ENCODE results near the gene BAD. TPM values are rescaled to one million over a fixed set of nuclear protein-coding genes. Genes with fewer than 3 reads are reported as not detected.
"Not testable (repeated sequence)": the region's sequence is repeated elsewhere in the genome, so short reads cannot be mapped to it uniquely, and the experiment has no call there.

The BAD gene
- total RNA-seq, 4 donors from 2014 or later: 93.9 to 154 (median 139) TPM

DNA sequence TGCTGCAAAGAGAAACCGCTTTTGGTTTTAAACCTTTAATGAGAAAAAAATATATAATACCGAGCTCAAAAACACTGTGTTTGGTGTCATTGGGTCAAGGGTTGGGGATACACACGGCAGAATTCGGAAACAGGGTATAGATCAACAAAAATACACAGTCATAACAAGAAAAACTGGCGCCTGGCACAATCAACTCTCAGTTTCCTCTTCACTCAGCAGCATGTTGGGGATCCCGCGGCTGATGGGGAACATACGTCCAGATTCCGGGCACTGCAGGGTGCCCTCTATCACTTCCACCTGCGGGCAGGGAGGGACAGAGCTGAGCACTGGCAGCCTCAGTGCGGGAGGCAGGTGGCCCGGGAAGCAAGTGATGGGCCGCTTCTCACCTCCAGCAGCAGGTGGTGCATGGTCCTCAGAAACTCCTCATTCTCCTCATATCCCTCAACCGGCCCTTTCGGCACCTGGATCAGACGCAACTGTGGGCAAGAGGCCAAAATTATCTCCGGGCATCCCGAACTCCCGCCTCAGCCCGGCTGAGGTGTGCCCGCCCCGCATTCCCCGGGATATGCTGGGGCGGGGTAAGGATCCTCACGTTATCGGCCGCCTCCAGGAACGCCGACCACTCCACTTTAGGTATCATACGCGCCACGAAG, 32.3 kb upstream of the BAD start:
- Histone ChIP-seq H3K27ac (peak overlapping the region; percentile 95 to 99 (median 96)), H3K4me3 (peak overlapping the region; percentile 51 to 72 (median 62)), H3K4me1 (peaks cover 4 to 59% (median 37%) of the 10 kb centered on the region in 4 donors), H3K36me3 (peaks cover 0 to 11% (median 3%) of the 10 kb centered on the region in 4 donors), H3K27me3 (no peaks in the 10 kb centered on the region), H3K9me3 (no peaks in the 10 kb centered on the region)
- 4 to 5% methylated on average over 6 to 31 of the region's 32 CpGs for WGBS, 2 donors (ENCODE audit: low coverage in 1 of 2)
- intact Hi-C loops (cut with DNase I; ENCODE audit: low total_unique reads) (no loop called here), in situ Hi-C loops (cut with MboI; ENCODE audit: low pct_ligation_motif_present in 1 of 4, low pct_unique_long_range_greater_than_20kb in 1 of 4, low sequenced_read_pairs in 3 of 4) (no loop called here)
- TF ChIP-seq EP300 (IDR thresholded peaks at IDR 0.05; ENCODE audit: low read depth): no peak
- no peak for TF ChIP-seq POLR2A (IDR thresholded peaks at IDR 0.05)
- TF ChIP-seq, protein P1, sequence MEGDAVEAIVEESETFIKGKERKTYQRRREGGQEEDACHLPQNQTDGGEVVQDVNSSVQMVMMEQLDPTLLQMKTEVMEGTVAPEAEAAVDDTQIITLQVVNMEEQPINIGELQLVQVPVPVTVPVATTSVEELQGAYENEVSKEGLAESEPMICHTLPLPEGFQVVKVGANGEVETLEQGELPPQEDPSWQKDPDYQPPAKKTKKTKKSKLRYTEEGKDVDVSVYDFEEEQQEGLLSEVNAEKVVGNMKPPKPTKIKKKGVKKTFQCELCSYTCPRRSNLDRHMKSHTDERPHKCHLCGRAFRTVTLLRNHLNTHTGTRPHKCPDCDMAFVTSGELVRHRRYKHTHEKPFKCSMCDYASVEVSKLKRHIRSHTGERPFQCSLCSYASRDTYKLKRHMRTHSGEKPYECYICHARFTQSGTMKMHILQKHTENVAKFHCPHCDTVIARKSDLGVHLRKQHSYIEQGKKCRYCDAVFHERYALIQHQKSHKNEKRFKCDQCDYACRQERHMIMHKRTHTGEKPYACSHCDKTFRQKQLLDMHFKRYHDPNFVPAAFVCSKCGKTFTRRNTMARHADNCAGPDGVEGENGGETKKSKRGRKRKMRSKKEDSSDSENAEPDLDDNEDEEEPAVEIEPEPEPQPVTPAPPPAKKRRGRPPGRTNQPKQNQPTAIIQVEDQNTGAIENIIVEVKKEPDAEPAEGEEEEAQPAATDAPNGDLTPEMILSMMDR (IDR thresholded peaks at IDR 0.05): peak in 4 of 5 experiments; percentile 7 to 42 (median 14)
- DNase-seq: peak; percentile 69

DNA sequence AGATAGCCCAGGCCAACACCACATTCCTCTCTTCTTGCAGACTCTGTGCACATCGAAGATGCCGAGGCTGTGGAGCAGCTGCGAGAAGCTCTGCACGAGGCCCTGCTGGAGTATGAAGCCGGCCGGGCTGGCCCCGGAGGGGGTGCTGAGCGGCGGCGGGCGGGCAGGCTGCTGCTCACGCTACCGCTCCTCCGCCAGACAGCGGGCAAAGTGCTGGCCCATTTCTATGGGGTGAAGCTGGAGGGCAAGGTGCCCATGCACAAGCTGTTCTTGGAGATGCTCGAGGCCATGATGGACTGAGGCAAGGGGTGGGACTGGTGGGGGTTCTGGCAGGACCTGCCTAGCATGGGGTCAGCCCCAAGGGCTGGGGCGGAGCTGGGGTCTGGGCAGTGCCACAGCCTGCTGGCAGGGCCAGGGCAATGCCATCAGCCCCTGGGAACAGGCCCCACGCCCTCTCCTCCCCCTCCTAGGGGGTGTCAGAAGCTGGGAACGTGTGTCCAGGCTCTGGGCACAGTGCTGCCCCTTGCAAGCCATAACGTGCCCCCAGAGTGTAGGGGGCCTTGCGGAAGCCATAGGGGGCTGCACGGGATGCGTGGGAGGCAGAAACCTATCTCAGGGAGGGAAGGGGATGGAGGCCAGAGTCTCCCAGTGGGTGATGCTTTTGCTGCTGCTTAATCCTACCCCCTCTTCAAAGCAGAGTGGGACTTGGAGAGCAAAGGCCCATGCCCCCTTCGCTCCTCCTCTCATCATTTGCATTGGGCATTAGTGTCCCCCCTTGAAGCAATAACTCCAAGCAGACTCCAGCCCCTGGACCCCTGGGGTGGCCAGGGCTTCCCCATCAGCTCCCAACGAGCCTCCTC, 31.4 kb upstream of the BAD start:
- H3K27me3 ChIP-seq; DNase-seq; in situ Hi-C loops (cut with MboI; ENCODE audit: low pct_ligation_motif_present in 1 of 4, low pct_unique_long_range_greater_than_20kb in 1 of 4, low sequenced_read_pairs in 3 of 4); H3K9me3 ChIP-seq; intact Hi-C loops (cut with DNase I; ENCODE audit: low total_unique reads): not testable (repeated sequence)
- Histone ChIP-seq H3K4me1 (peaks cover 4 to 51% (median 31%) of the 10 kb centered on the region in 4 donors), H3K36me3 (peaks cover 0 to 11% (median 3%) of the 10 kb centered on the region in 4 donors), H3K4me3 (peak overlapping the region in 2 of 4 donors; percentile 71 to 72), H3K27ac (peak overlapping the region; percentile 95 to 99 (median 96))
- WGBS, 2 donors (ENCODE audit: low coverage in 1 of 2): 60 to 79% methylated on average over 5 to 20 of the region's 25 CpGs

DNA sequence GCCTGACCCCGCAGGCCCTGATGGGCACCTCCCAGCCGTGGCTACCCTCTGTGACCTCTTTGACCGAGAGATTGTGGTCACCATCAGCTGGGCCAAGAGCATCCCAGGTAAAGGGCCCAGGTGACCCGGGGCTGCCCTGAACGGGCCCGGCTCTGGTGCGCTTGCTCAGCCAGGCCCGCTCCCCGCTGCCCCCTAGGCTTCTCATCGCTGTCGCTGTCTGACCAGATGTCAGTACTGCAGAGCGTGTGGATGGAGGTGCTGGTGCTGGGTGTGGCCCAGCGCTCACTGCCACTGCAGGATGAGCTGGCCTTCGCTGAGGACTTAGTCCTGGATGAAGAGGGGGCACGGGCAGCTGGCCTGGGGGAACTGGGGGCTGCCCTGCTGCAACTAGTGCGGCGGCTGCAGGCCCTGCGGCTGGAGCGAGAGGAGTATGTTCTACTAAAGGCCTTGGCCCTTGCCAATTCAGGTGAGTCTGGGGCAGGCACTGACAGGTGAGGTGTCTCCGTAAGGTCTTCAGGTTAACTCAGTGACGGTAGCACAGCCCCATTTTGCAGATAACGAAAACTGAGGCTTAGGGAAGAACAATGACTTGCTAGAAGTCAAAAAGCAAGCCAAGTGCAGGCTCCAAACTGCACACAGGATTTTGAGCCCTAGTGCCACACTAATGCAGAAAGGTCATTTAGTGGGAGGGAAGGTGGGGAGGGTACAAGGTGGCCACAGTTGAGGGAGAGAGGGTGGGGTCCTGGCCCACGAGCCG, 30.5 kb upstream of the BAD start:
- H3K27ac ChIP-seq: peak overlapping the region in 1 of 4 donors; percentile 62
- no peak overlapping the region for H3K4me3 ChIP-seq
- WGBS, 2 donors (ENCODE audit: low coverage in 1 of 2): 80 to 90% methylated on average over 1 to 16 of the region's 24 CpGs
- peaks cover 4 to 41% (median 27%) of the 10 kb centered on the region in 4 donors for H3K4me1 ChIP-seq
- intact Hi-C loops (cut with DNase I; ENCODE audit: low total_unique reads) (no loop called here), in situ Hi-C loops (cut with MboI; ENCODE audit: low pct_ligation_motif_present in 1 of 4, low pct_unique_long_range_greater_than_20kb in 1 of 4, low sequenced_read_pairs in 3 of 4) (no loop called here)
- peaks cover 0 to 11% (median 3%) of the 10 kb centered on the region in 4 donors for H3K36me3 ChIP-seq
- no peak for DNase-seq
- H3K27me3 ChIP-seq: no peaks in the 10 kb centered on the region
- TF ChIP-seq POLR2A (IDR thresholded peaks at IDR 0.05) (no peak), EP300 (IDR thresholded peaks at IDR 0.05; ENCODE audit: low read depth) (no peak), POLR2AphosphoS5 (IDR thresholded peaks at IDR 0.05) (no peak)
- TF ChIP-seq, protein P1 (IDR thresholded peaks at IDR 0.05): no peak
- H3K9me3 ChIP-seq: no peaks in the 10 kb centered on the region

DNA sequence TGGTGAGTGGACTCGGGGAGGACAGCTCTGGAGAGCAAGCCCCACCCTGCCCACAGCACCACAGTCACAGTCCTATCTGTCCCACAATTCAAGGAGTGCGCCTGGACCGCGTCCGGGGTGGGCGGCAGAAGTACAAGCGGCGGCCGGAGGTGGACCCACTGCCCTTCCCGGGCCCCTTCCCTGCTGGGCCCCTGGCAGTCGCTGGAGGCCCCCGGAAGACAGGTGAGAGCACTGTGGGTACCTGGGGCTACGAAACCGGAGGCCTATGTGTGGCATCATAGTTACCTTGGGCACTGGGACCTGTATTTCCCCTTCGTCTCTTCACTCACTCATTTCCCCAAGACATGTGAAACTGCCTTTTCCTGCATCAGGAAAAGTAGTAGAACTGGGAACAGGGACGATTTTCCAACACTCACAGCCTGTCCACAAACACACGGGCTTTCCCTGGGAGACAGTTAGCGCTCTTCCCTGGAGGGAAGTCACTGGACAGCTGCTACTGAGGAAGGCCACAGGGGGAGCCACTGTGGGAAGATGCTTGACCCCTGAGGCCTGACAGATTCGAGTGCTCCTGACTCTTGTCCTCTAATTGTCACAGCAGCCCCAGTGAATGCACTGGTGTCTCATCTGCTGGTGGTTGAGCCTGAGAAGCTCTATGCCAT, 29.8 kb upstream of the BAD start:
- no peak overlapping the region for H3K4me3 ChIP-seq
- H3K36me3 ChIP-seq: peaks cover 0 to 11% (median 3%) of the 10 kb centered on the region in 4 donors
- 68% methylated on average over 18 of the region's 19 CpGs; no CpG with 5 or more reads in 1 of the 2 donors for WGBS, 2 donors (ENCODE audit: low coverage in 1 of 2)
- intact Hi-C loops (cut with DNase I; ENCODE audit: low total_unique reads): no loop called here
- in situ Hi-C loops (cut with MboI; ENCODE audit: low pct_ligation_motif_present in 1 of 4, low pct_unique_long_range_greater_than_20kb in 1 of 4, low sequenced_read_pairs in 3 of 4): no loop called here
- H3K4me1 ChIP-seq: peaks cover 4 to 34% (median 21%) of the 10 kb centered on the region in 4 donors
- no peaks in the 10 kb centered on the region for H3K27me3 ChIP-seq
- no peak for TF ChIP-seq POLR2A (IDR thresholded peaks at IDR 0.05)
- TF ChIP-seq, protein P1 (IDR thresholded peaks at IDR 0.05): peak in 1 of 5 experiments; percentile 27
- peak overlapping the region; percentile 34 to 68 (median 56) for H3K27ac ChIP-seq
- no peaks in the 10 kb centered on the region for H3K9me3 ChIP-seq
- DNase-seq: no peak

Data from transverse colon (tissue), 4 donors.